Measurements from ENCODE around the gene SPHKAP. TPM values are rescaled to one million over a fixed set of nuclear protein-coding genes. Genes with fewer than 3 reads are reported as not detected.

Gene SPHKAP
- total and polyA plus RNA-seq, 2 of the 4 experiments (the other 2 are of a cell fraction) = not detected

DNA sequence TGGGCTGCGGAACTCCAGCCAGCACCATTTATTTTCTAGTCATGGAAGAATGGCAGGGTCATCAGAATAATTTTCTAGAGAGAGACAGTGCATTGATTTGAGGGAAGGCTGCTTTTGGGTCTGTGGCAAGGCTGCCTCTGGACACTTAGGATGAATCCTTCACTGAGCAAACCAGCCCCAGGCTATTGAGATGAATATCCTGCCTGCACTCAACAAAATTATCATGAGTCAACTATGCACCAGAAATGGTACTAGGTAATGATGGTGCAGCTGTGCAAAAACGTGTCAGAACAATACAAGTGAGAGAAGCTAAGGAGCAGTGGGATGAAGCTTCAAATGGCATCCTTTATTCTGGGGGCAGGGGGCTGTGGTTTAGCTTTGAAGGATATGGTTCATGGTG, 115.8 kb downstream of the SPHKAP start:
- in situ Hi-C loops (cut with MboI; ENCODE audit: low sequenced_read_pairs) (no loop called here), dilution Hi-C loops (cut with HindIII; ENCODE audit: low sequenced_read_pairs, unreplicated experiment) (no loop called here), intact Hi-C loops (cut with micrococcal nuclease) (no loop called here)
- Histone ChIP-seq H2AFZ (replicated peaks; ENCODE audit: low read length, poor library complexity) (no peak overlapping the region), H2BK20ac (ENCODE audit: low read depth, low read length) (no peak overlapping the region), H4K5ac (ENCODE audit: low read depth, low read length) (no peak overlapping the region), H2BK120ac (ENCODE audit: low read depth, low read length) (no peak overlapping the region), H3K4ac (ENCODE audit: low read depth, low read length) (no peak overlapping the region), H3K36me3 (ENCODE audit: control insufficient read depth, insufficient read depth, low read length) (no peaks in the 10 kb centered on the region), H4K8ac (ENCODE audit: low read depth in 2 of 2, low read length in 2 of 2) (no peak overlapping the region), H3K4me2 (ENCODE audit: low read depth, low read length) (no peak overlapping the region), H3K79me1 (ENCODE audit: low read depth in 1 of 2, low read length in 2 of 2) (no peaks in the 10 kb centered on the region), H3K9me1 (ENCODE audit: insufficient read depth, low read length) (no peaks in the 10 kb centered on the region), H3K27ac (ENCODE audit: insufficient read depth, low read length) (no peak overlapping the region), H4K91ac (ENCODE audit: insufficient read depth, low read depth, low read length) (no peak overlapping the region), H2BK5ac (ENCODE audit: low read depth, low read length, poor library complexity, severe bottlenecking) (no peak overlapping the region), H3K27me3 (ENCODE audit: control insufficient read depth, insufficient read depth, low read length) (no peaks in the 10 kb centered on the region), H2AK9ac (replicated peaks; ENCODE audit: low read depth, low read length, poor library complexity) (no peak overlapping the region), H3K14ac (replicated peaks; ENCODE audit: low read depth, low read length) (no peak overlapping the region), H3K9ac (ENCODE audit: low read depth, low read length) (no peak overlapping the region), H3K56ac (ENCODE audit: extremely low read depth, insufficient read depth, low read length) (no peak overlapping the region), H3K4me1 (ENCODE audit: control insufficient read depth, insufficient read depth, low read length) (no peaks in the 10 kb centered on the region), H2BK15ac (ENCODE audit: low read depth, low read length) (no peak overlapping the region), H3K23ac (ENCODE audit: low read depth, low read length) (no peak overlapping the region), H3K18ac (ENCODE audit: low read depth, low read length) (no peak overlapping the region), H3K9me3 (ENCODE audit: control insufficient read depth, insufficient read depth, low read length) (peaks cover 10% of the 10 kb centered on the region; the same call in 1 of the 2 replicates), H4K20me1 (ENCODE audit: insufficient read depth, low read length) (no peaks in the 10 kb centered on the region), H2AK5ac (ENCODE audit: low read depth, low read length) (no peak overlapping the region), H3K4me3 (ENCODE audit: insufficient read depth, low read depth, low read length) (no peak overlapping the region)
- TF ChIP-seq RFX5 (IDR thresholded peaks at IDR 0.05; ENCODE audit: low read depth, low read length) (no peak), POLR2A (IDR thresholded peaks at IDR 0.05; ENCODE audit: low read depth, low read length) (no peak), RCOR1 (IDR thresholded peaks at IDR 0.05; ENCODE audit: insufficient replicate concordance, low read length) (no peak), CHD1 (IDR thresholded peaks at IDR 0.05; ENCODE audit: low read depth, low read length) (no peak), CEBPB (IDR thresholded peaks at IDR 0.05; ENCODE audit: low read depth, low read length) (no peak), SMC3 (IDR thresholded peaks at IDR 0.05; ENCODE audit: low read depth, low read length) (no peak), MXI1 (IDR thresholded peaks at IDR 0.05; ENCODE audit: borderline replicate concordance, low read depth, low read length) (no peak), NFE2L2 (IDR thresholded peaks at IDR 0.05; ENCODE audit: low read depth, low read length) (no peak), ELK1 (IDR thresholded peaks at IDR 0.05; ENCODE audit: borderline replicate concordance, low read depth, low read length) (no peak), RAD21 (IDR thresholded peaks at IDR 0.05; ENCODE audit: low read length) (no peak)
- TF ChIP-seq, protein P1, sequence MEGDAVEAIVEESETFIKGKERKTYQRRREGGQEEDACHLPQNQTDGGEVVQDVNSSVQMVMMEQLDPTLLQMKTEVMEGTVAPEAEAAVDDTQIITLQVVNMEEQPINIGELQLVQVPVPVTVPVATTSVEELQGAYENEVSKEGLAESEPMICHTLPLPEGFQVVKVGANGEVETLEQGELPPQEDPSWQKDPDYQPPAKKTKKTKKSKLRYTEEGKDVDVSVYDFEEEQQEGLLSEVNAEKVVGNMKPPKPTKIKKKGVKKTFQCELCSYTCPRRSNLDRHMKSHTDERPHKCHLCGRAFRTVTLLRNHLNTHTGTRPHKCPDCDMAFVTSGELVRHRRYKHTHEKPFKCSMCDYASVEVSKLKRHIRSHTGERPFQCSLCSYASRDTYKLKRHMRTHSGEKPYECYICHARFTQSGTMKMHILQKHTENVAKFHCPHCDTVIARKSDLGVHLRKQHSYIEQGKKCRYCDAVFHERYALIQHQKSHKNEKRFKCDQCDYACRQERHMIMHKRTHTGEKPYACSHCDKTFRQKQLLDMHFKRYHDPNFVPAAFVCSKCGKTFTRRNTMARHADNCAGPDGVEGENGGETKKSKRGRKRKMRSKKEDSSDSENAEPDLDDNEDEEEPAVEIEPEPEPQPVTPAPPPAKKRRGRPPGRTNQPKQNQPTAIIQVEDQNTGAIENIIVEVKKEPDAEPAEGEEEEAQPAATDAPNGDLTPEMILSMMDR (conservative IDR thresholded peaks at IDR 0.05; ENCODE audit: low read depth, low read length) = no peak
- TF ChIP-seq, protein P2, sequence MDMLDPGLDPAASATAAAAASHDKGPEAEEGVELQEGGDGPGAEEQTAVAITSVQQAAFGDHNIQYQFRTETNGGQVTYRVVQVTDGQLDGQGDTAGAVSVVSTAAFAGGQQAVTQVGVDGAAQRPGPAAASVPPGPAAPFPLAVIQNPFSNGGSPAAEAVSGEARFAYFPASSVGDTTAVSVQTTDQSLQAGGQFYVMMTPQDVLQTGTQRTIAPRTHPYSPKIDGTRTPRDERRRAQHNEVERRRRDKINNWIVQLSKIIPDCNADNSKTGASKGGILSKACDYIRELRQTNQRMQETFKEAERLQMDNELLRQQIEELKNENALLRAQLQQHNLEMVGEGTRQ (IDR thresholded peaks at IDR 0.05; ENCODE audit: low read depth, low read length) = no peak
- no TSS peak for BruUV-seq (replicated peaks)
- CTCF ChIA-PET = no interaction called here
- ATAC-seq (ENCODE audit: low read depth) = no peak
- POLR2A ChIA-PET (ENCODE audit: unreplicated experiment) = no interaction called here
- DNase-seq = no peak
- no CpG with 5 or more reads among the region's 2 CpGs for WGBS, 2 experiments (ENCODE audit: extremely low coverage in 2 of 2, insufficient read length in 1 of 2)

Measured in IMR-90 (cell line).